ENCODE measurements around the gene RABGEF1.
"Not testable (repeated sequence)": the region's sequence is repeated elsewhere in the genome, so short reads cannot be mapped to it uniquely, and the experiment has no call there.

RABGEF1 gene

GRCh38 chr7:66837661-66838060 is 97.1 kb downstream of the RABGEF1 start:
- H3K4me3 ChIP-seq (ENCODE audit: low read depth in 1 of 2, low read length in 2 of 2) = no peak overlapping the region
- H2AFZ ChIP-seq (ENCODE audit: low read depth, low read length) = no peak overlapping the region
- no peak for ATAC-seq (ENCODE audit: insufficient read depth, low read depth)
- no peak for DNase-seq
- H3K9ac ChIP-seq (ENCODE audit: low read depth, low read length) = no peak overlapping the region
- no peak overlapping the region for H3K4me2 ChIP-seq (ENCODE audit: insufficient read depth, low read length)
- H3K9me3 ChIP-seq (ENCODE audit: insufficient read depth, low read length, severe bottlenecking) = no peaks in the 10 kb centered on the region
- TF ChIP-seq EZH2 (IDR thresholded peaks at IDR 0.05; ENCODE audit: borderline replicate concordance, low read depth, low read length, severe bottlenecking) (no peak), CTCF (IDR thresholded peaks at IDR 0.05; ENCODE audit: borderline replicate concordance, extremely low read depth, low read length, poor library complexity, severe bottlenecking) (no peak)
- H3K27ac ChIP-seq (ENCODE audit: low read length) = no peak overlapping the region
- no peaks in the 10 kb centered on the region for H3K36me3 ChIP-seq (ENCODE audit: insufficient read depth, low read length)
- H3K79me2 ChIP-seq (ENCODE audit: insufficient read depth, low read length) = no peaks in the 10 kb centered on the region
- H4K20me1 ChIP-seq (ENCODE audit: insufficient read depth, low read length) = no peaks in the 10 kb centered on the region
- no peaks in the 10 kb centered on the region for H3K4me1 ChIP-seq (ENCODE audit: insufficient read depth, low read length)
- H3K27me3 ChIP-seq (ENCODE audit: insufficient read depth, low read length, poor library complexity) = no peaks in the 10 kb centered on the region

GRCh38 chr7:66839814-66840213 is 99.3 kb downstream of the RABGEF1 start:
- Histone ChIP-seq H2AFZ (ENCODE audit: low read depth, low read length) (no peak overlapping the region), H3K4me1 (ENCODE audit: insufficient read depth, low read length) (peaks cover 10% of the 10 kb centered on the region), H3K9me3 (ENCODE audit: insufficient read depth, low read length, severe bottlenecking) (no peaks in the 10 kb centered on the region), H4K20me1 (ENCODE audit: insufficient read depth, low read length) (no peaks in the 10 kb centered on the region), H3K27ac (ENCODE audit: low read length) (no peak overlapping the region), H3K4me3 (ENCODE audit: low read depth in 1 of 2, low read length in 2 of 2) (no peak overlapping the region), H3K27me3 (ENCODE audit: insufficient read depth, low read length, poor library complexity) (no peaks in the 10 kb centered on the region), H3K9ac (ENCODE audit: low read depth, low read length) (no peak overlapping the region), H3K36me3 (ENCODE audit: insufficient read depth, low read length) (no peaks in the 10 kb centered on the region), H3K79me2 (ENCODE audit: insufficient read depth, low read length) (peaks cover 5% of the 10 kb centered on the region; the same call in 1 of the 2 replicates), H3K4me2 (ENCODE audit: insufficient read depth, low read length) (no peak overlapping the region)
- TF ChIP-seq CTCF (IDR thresholded peaks at IDR 0.05; ENCODE audit: borderline replicate concordance, extremely low read depth, low read length, poor library complexity, severe bottlenecking) = no peak
- no peak for TF ChIP-seq EZH2 (IDR thresholded peaks at IDR 0.05; ENCODE audit: borderline replicate concordance, low read depth, low read length, severe bottlenecking)
- ATAC-seq (ENCODE audit: insufficient read depth, low read depth) = no peak
- DNase-seq = no peak

GRCh38 chr7:66840316-66840715 is 99.8 kb downstream of the RABGEF1 start:
- H3K79me2 ChIP-seq (ENCODE audit: insufficient read depth, low read length) = peaks cover 10% of the 10 kb centered on the region
- H3K27ac ChIP-seq (ENCODE audit: low read length) = no peak overlapping the region
- ATAC-seq (ENCODE audit: insufficient read depth, low read depth) (no peak), DNase-seq (no peak)
- no peak overlapping the region for H3K9ac ChIP-seq (ENCODE audit: low read depth, low read length)
- no peaks in the 10 kb centered on the region for H4K20me1 ChIP-seq (ENCODE audit: insufficient read depth, low read length)
- no peak for TF ChIP-seq EZH2 (IDR thresholded peaks at IDR 0.05; ENCODE audit: borderline replicate concordance, low read depth, low read length, severe bottlenecking)
- no peak for TF ChIP-seq CTCF (IDR thresholded peaks at IDR 0.05; ENCODE audit: borderline replicate concordance, extremely low read depth, low read length, poor library complexity, severe bottlenecking)
- H3K4me2 ChIP-seq (ENCODE audit: insufficient read depth, low read length) = no peak overlapping the region
- H2AFZ ChIP-seq (ENCODE audit: low read depth, low read length) = no peak overlapping the region
- peaks cover 12% of the 10 kb centered on the region for H3K4me1 ChIP-seq (ENCODE audit: insufficient read depth, low read length)
- peaks cover 3% of the 10 kb centered on the region; the same call in 1 of the 2 replicates for H3K36me3 ChIP-seq (ENCODE audit: insufficient read depth, low read length)
- no peak overlapping the region for H3K4me3 ChIP-seq (ENCODE audit: low read depth in 1 of 2, low read length in 2 of 2)
- no peaks in the 10 kb centered on the region for H3K9me3 ChIP-seq (ENCODE audit: insufficient read depth, low read length, severe bottlenecking)
- no peaks in the 10 kb centered on the region for H3K27me3 ChIP-seq (ENCODE audit: insufficient read depth, low read length, poor library complexity)

GRCh38 chr7:66841898-66842297 is 101.4 kb downstream of the RABGEF1 start:
- no peak for TF ChIP-seq EZH2 (IDR thresholded peaks at IDR 0.05; ENCODE audit: borderline replicate concordance, low read depth, low read length, severe bottlenecking)
- TF ChIP-seq CTCF (IDR thresholded peaks at IDR 0.05; ENCODE audit: borderline replicate concordance, extremely low read depth, low read length, poor library complexity, severe bottlenecking) = no peak
- no peak for ATAC-seq (ENCODE audit: insufficient read depth, low read depth)
- H3K9ac ChIP-seq (ENCODE audit: low read depth, low read length) = no peak overlapping the region
- H3K79me2 ChIP-seq (ENCODE audit: insufficient read depth, low read length) = peaks cover 15% of the 10 kb centered on the region
- H3K4me3 ChIP-seq (ENCODE audit: low read depth in 1 of 2, low read length in 2 of 2) = no peak overlapping the region
- peaks cover 3% of the 10 kb centered on the region; the same call in 1 of the 2 replicates for H3K36me3 ChIP-seq (ENCODE audit: insufficient read depth, low read length)
- no peak for DNase-seq
- no peak overlapping the region for H3K27ac ChIP-seq (ENCODE audit: low read length)
- no peaks in the 10 kb centered on the region for H4K20me1 ChIP-seq (ENCODE audit: insufficient read depth, low read length)
- H3K9me3 ChIP-seq (ENCODE audit: insufficient read depth, low read length, severe bottlenecking) = no peaks in the 10 kb centered on the region
- H3K4me1 ChIP-seq (ENCODE audit: insufficient read depth, low read length) = peaks cover 25% of the 10 kb centered on the region
- H3K4me2 ChIP-seq (ENCODE audit: insufficient read depth, low read length) = no peak overlapping the region
- H2AFZ ChIP-seq (ENCODE audit: low read depth, low read length) = no peak overlapping the region
- no peaks in the 10 kb centered on the region for H3K27me3 ChIP-seq (ENCODE audit: insufficient read depth, low read length, poor library complexity)

- not testable (repeated sequence) for H3K27ac ChIP-seq (ENCODE audit: low read length); H3K36me3 ChIP-seq (ENCODE audit: insufficient read depth, low read length); ATAC-seq (ENCODE audit: insufficient read depth, low read depth); H3K9me3 ChIP-seq (ENCODE audit: insufficient read depth, low read length, severe bottlenecking); H4K20me1 ChIP-seq (ENCODE audit: insufficient read depth, low read length); DNase-seq; H3K27me3 ChIP-seq (ENCODE audit: insufficient read depth, low read length, poor library complexity)
- H3K4me3 ChIP-seq (ENCODE audit: low read depth in 1 of 2, low read length in 2 of 2) = peak overlapping the region in 1 of 2 experiments; percentile 81; a peak in 3 of 4 replicates
- peak overlapping the region; percentile 94; the same call in 1 of the 2 replicates for H2AFZ ChIP-seq (ENCODE audit: low read depth, low read length)
- peaks cover 15% of the 10 kb centered on the region for H3K79me2 ChIP-seq (ENCODE audit: insufficient read depth, low read length)
- peak overlapping the region; percentile 96 for H3K9ac ChIP-seq (ENCODE audit: low read depth, low read length)
- H3K4me1 ChIP-seq (ENCODE audit: insufficient read depth, low read length) = peaks cover 25% of the 10 kb centered on the region
- H3K4me2 ChIP-seq (ENCODE audit: insufficient read depth, low read length) = peak overlapping the region; percentile 98
Measured at GRCh38 chr7:66843492-66843891, 103.0 kb downstream of the RABGEF1 start.
